Ascending aorta (tissue), 2 donors: Measurements from ENCODE around the gene TLN1. TPM values are rescaled to one million over a fixed set of nuclear protein-coding genes. Genes with fewer than 3 reads are reported as not detected.

ENCODE experiments used
- DNase-seq, 2 donors: peaks; one replicate each; pipeline ENCODE4 v3.0.0-alpha.2; 2019; ENCODE audit warnings: low spot score in 2 of 2
- H3K27ac ChIP-seq, 2 donors: fragments of 200-600 bp; sonication (generic); one replicate each; pipeline ENCODE4 v1.5.1; 2016 to 2017; ENCODE audit warnings: mild to moderate bottlenecking in 1 of 2
- H3K27me3 ChIP-seq: fragments of 200-600 bp; sonication (generic); one replicate; pipeline ENCODE4 v1.5.1; 2017
- H3K36me3 ChIP-seq, 2 donors: fragments of 200-600 bp; sonication (generic); one replicate each; pipeline ENCODE4 v1.5.1; 2016
- H3K4me1 ChIP-seq, 2 donors: fragments of 200-600 bp; sonication (generic); one replicate each; pipeline ENCODE4 v1.5.1; 2016 to 2017; ENCODE audit warnings: mild to moderate bottlenecking in 1 of 2
- H3K4me3 ChIP-seq, 2 donors: fragments of 200-600 bp; sonication (generic); one replicate each; pipeline ENCODE4 v1.5.1; 2016 to 2017; ENCODE audit warnings: mild to moderate bottlenecking in 1 of 2
- H3K9me3 ChIP-seq, 2 donors: fragments of 200-600 bp; sonication (generic); one replicate each; pipeline ENCODE4 v1.5.1; 2016
- intact Hi-C: fragments of 100-400 bp; cut with DNase I; formaldehyde crosslinking; loops from one replicate; pipeline ENCODE4 v1.15.1; 2023
- total RNA-seq: library from RNA; depleted of rRNA; stranded (reverse); fragments of >200 nt; gene quantifications from one replicate; pipeline ENCODE4 v1.1.0, GENCODE V29; 2016
- TF ChIP-seq, protein P1 (sequence below), 3 experiments: fragments of 200-600 bp in 2 of 3; fragments of 450-650 bp in 1 of 3; sonication (generic) in 2 of 3; IDR thresholded peaks; one replicate each; pipeline ENCODE4 v1.5.1; 2016 to 2019; ENCODE audit warnings: antibody characterized with exemption in 3 of 3, mild to moderate bottlenecking in 1 of 3, moderate library complexity in 1 of 3

The TLN1 gene, protein sequence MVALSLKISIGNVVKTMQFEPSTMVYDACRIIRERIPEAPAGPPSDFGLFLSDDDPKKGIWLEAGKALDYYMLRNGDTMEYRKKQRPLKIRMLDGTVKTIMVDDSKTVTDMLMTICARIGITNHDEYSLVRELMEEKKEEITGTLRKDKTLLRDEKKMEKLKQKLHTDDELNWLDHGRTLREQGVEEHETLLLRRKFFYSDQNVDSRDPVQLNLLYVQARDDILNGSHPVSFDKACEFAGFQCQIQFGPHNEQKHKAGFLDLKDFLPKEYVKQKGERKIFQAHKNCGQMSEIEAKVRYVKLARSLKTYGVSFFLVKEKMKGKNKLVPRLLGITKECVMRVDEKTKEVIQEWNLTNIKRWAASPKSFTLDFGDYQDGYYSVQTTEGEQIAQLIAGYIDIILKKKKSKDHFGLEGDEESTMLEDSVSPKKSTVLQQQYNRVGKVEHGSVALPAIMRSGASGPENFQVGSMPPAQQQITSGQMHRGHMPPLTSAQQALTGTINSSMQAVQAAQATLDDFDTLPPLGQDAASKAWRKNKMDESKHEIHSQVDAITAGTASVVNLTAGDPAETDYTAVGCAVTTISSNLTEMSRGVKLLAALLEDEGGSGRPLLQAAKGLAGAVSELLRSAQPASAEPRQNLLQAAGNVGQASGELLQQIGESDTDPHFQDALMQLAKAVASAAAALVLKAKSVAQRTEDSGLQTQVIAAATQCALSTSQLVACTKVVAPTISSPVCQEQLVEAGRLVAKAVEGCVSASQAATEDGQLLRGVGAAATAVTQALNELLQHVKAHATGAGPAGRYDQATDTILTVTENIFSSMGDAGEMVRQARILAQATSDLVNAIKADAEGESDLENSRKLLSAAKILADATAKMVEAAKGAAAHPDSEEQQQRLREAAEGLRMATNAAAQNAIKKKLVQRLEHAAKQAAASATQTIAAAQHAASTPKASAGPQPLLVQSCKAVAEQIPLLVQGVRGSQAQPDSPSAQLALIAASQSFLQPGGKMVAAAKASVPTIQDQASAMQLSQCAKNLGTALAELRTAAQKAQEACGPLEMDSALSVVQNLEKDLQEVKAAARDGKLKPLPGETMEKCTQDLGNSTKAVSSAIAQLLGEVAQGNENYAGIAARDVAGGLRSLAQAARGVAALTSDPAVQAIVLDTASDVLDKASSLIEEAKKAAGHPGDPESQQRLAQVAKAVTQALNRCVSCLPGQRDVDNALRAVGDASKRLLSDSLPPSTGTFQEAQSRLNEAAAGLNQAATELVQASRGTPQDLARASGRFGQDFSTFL (N-terminal part only)
- total RNA-seq = 735 TPM

DNA sequence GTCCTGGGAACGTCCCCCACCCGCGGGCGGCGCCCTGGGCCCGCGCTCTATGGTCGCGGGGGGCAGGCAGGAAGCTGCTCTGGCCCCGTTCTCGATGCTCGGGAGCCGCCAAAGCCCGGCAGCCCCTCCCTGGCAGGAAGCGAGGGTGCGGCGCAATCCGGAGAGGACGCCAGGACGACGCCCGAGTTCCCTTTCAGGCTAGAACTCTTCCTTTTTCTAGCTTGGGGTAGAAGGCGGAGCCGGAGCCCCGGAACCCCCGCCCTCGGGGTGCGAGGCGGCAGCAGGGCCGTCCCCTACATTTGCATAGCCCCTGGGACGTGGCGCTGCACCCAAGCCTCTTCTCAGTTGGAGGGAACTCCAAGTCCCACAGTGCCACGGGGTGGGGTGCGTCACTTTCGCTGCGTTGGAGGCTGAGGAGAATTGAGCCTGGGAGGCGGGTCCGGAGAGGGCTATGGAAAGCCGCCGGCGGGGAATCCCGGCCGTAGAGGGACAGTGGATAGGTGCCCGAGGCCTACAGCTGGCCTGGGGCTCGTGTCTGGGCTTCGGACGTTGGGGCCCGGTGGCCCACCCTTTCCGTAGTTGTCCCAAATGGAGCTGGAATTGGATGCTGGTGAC lies at the start of gene TLN1, which contains the start of gene CREB3:
Gene TLN1, minus strand, starts transcription at position 11 of the 615 bp plus-strand sequence. CDS start 6,501 bp downstream, outside the sequence.
Gene CREB3, plus strand, starts transcription at position 482 of the 615 bp plus-strand sequence. Its CDS starts 107 bp downstream, at position 589.
- H3K27me3 ChIP-seq = no peaks in the 10 kb centered on the region
- TF ChIP-seq, protein P1, sequence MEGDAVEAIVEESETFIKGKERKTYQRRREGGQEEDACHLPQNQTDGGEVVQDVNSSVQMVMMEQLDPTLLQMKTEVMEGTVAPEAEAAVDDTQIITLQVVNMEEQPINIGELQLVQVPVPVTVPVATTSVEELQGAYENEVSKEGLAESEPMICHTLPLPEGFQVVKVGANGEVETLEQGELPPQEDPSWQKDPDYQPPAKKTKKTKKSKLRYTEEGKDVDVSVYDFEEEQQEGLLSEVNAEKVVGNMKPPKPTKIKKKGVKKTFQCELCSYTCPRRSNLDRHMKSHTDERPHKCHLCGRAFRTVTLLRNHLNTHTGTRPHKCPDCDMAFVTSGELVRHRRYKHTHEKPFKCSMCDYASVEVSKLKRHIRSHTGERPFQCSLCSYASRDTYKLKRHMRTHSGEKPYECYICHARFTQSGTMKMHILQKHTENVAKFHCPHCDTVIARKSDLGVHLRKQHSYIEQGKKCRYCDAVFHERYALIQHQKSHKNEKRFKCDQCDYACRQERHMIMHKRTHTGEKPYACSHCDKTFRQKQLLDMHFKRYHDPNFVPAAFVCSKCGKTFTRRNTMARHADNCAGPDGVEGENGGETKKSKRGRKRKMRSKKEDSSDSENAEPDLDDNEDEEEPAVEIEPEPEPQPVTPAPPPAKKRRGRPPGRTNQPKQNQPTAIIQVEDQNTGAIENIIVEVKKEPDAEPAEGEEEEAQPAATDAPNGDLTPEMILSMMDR (IDR thresholded peaks at IDR 0.05) = no peak
- H3K9me3 ChIP-seq = no peaks in the 10 kb centered on the region
- peaks cover 24 to 31% of the 10 kb centered on the region in 2 donors for H3K36me3 ChIP-seq
- H3K4me3 ChIP-seq = peak within 1 kb of the TSS; percentile 74 to 81
- intact Hi-C loops = loop anchor here (1.0 to 10.0 kb wide), 6 partner anchors 17 to 617 kb away; partner anchors contain the start of genes ATOSB, GBA2, HINT2 and NPR2
- peak; percentile 98 to 100 for DNase-seq
- H3K27ac ChIP-seq = peak within 1 kb of the TSS; percentile 98 to 99
- peaks cover 18 to 27% of the 10 kb centered on the region in 2 donors for H3K4me1 ChIP-seq

DNA sequence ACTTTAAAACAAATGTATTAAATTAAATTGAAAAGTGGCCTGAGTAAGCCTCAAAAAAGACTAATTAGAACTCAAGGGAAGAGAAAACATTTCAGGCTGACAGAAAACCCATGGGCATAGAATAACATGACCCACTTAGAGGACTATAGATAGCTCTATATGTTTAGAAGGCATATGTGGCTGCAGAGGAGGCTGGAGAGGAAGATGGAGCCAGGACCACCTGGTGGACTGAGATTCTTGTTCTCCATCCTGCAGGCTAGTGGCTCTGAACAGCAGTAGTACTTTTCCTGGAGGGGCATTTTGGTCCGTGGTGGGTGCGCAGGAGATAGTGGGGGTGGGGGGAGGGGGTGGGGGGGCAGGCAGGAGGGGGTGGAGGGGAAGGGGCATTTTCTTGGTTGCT lies 49.1 kb upstream of the TLN1 start:
- no peaks in the 10 kb centered on the region for H3K4me1 ChIP-seq
- H3K9me3 ChIP-seq = no peaks in the 10 kb centered on the region
- no peak overlapping the region for H3K27ac ChIP-seq
- H3K36me3 ChIP-seq = peaks cover 0 to 6% of the 10 kb centered on the region in 2 donors
- intact Hi-C loops = no loop called here
- TF ChIP-seq, protein P1 (IDR thresholded peaks at IDR 0.05) = no peak
- DNase-seq = no peak
- H3K4me3 ChIP-seq = no peak overlapping the region
- no peaks in the 10 kb centered on the region for H3K27me3 ChIP-seq

DNA sequence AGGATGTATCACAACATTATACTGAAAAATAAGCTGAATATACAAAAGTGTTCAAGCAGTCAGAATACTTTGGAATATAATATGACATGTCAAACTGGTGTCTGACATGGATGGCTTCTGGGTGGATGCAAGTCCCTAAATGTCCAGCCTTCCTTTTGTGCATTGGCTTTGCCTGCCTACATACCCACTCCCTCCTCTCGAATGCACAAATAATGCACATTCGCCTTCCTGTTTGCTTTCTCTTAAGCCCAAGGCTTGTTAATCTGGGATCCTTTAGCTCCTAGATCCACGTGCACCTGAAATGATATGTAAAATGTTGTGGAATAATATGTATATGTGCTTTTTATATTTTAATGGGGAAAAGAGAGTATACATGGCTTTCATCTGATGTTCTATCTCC lies 46.5 kb upstream of the TLN1 start:
- TF ChIP-seq, protein P1 (IDR thresholded peaks at IDR 0.05) = no peak
- no peaks in the 10 kb centered on the region for H3K4me1 ChIP-seq
- intact Hi-C loops = no loop called here
- H3K36me3 ChIP-seq = no peaks in the 10 kb centered on the region
- H3K9me3 ChIP-seq = no peaks in the 10 kb centered on the region
- no peak overlapping the region for H3K4me3 ChIP-seq
- no peak for DNase-seq
- no peaks in the 10 kb centered on the region for H3K27me3 ChIP-seq
- H3K27ac ChIP-seq = no peak overlapping the region

DNA sequence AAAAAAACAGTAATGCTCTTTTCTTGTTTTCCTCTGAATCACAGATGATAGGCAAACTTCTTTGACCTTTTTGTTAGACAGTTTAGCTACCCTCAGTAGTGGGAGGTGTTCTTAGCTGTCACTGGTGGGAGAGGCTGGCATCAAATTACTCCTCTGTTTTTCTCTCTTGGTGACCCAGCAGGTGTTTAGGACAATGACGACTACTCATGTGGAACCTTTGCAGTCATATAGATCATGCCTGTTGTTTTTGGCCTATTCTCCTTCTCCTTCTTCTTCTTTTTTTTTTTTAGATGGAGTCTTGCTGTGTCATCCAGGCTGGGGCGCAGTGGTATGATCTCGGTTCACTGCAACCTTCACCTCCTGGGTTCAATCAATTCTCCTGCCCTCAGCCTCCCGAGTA lies 44.0 kb upstream of the TLN1 start:
- Histone ChIP-seq H3K36me3 (no peaks in the 10 kb centered on the region), H3K27ac (no peak overlapping the region), H3K4me1 (peaks cover 5 to 6% of the 10 kb centered on the region in 2 donors), H3K4me3 (no peak overlapping the region), H3K27me3 (no peaks in the 10 kb centered on the region), H3K9me3 (no peaks in the 10 kb centered on the region)
- intact Hi-C loops = no loop called here
- TF ChIP-seq, protein P1 (IDR thresholded peaks at IDR 0.05) = no peak
- no peak for DNase-seq
